HG03159 (cell line): ENCODE data around the gene CFAP57.

Experiments used
- ATAC-seq: cut with Tn5 transposase; IDR thresholded peaks from one replicate; pipeline ENCODE4 v1.9.1; 2021; ENCODE audit warnings: mild to moderate bottlenecking, moderate library complexity; ENCODE audit not compliant: unreplicated experiment

CFAP57 gene

GRCh38 chr1:43253173-43253572 is 81.0 kb downstream of the CFAP57 start:
- no peak for ATAC-seq

- no peak for ATAC-seq
Observed at GRCh38 chr1:43253876-43254275, 81.7 kb downstream of the CFAP57 start.

- no peak for ATAC-seq
Observed at GRCh38 chr1:43255438-43256210, 83.5 kb downstream of the CFAP57 start.

GRCh38 chr1:43256675-43257570 is 84.8 kb downstream of the CFAP57 start:
- no peak for ATAC-seq

- no peak for ATAC-seq
Observed at GRCh38 chr1:43258370-43258769, 86.2 kb downstream of the CFAP57 start.

- no peak for ATAC-seq
Observed at GRCh38 chr1:43265431-43265830, 93.3 kb downstream of the CFAP57 start.

- ATAC-seq = no peak
Observed at GRCh38 chr1:43266881-43267280, 94.8 kb downstream of the CFAP57 start.

GRCh38 chr1:43267291-43267805 is 95.2 kb downstream of the CFAP57 start:
- ATAC-seq = no peak

GRCh38 chr1:43267818-43268425 is 95.8 kb downstream of the CFAP57 start:
- ATAC-seq = no peak

- no peak for ATAC-seq
Observed at GRCh38 chr1:43269627-43270375, 97.7 kb downstream of the CFAP57 start, which contains the start of gene TMEM125. TSS of gene TMEM125 (plus strand) at chr1:43269983. CDS start at chr1:43272723, 2,740 bp downstream.

- ATAC-seq = no peak
Observed at GRCh38 chr1:43270421-43271095, 98.4 kb downstream of the CFAP57 start.

- ATAC-seq = no peak
Observed at GRCh38 chr1:43271186-43272118, 99.3 kb downstream of the CFAP57 start.

- ATAC-seq = no peak
Observed at GRCh38 chr1:43272161-43272560, 100.0 kb downstream of the CFAP57 start.

- no peak for ATAC-seq
Observed at GRCh38 chr1:43272576-43273571, 100.7 kb downstream of the CFAP57 start.

GRCh38 chr1:43273708-43274107 is 101.6 kb downstream of the CFAP57 start:
- no peak for ATAC-seq

GRCh38 chr1:43274125-43274803 is 102.1 kb downstream of the CFAP57 start:
- no peak for ATAC-seq

- no peak for ATAC-seq
Observed at GRCh38 chr1:43274804-43275180, 102.7 kb downstream of the CFAP57 start.
